IgD-negative memory B cell (primary cell): ENCODE measurements around the gene NOX4. TPM values are rescaled to one million over a fixed set of nuclear protein-coding genes. Genes with fewer than 3 reads are reported as not detected.
A peak's percentile ranks its signal among the peaks of the same experiment; 100 is the strongest.
"Not testable (repeated sequence)": the region's sequence is repeated elsewhere in the genome, so short reads cannot be mapped to it uniquely, and the experiment has no call there.

ENCODE experiments used
- H3K27ac Mint-ChIP-seq, 3 donors: one replicate each; pipeline ENCODE4 v1.8.0; 2020 to 2022; ENCODE audit warnings: mild to moderate bottlenecking in 3 of 3, mixed read lengths in 3 of 3, moderate library complexity in 1 of 3
- H3K27me3 Mint-ChIP-seq: one replicate; pipeline ENCODE4 v1.8.0; 2021; ENCODE audit warnings: mixed read lengths
- H3K36me3 Mint-ChIP-seq: one replicate; pipeline ENCODE4 v1.8.0; 2020; ENCODE audit warnings: mild to moderate bottlenecking, mixed read lengths
- H3K4me1 Mint-ChIP-seq, 3 donors: one replicate each; pipeline ENCODE4 v1.8.0; 2020 to 2022; ENCODE audit warnings: mixed read lengths in 3 of 3, mild to moderate bottlenecking in 1 of 3
- H3K4me3 Mint-ChIP-seq, 4 donors: one replicate each; pipeline ENCODE4 v1.8.0; 2020 to 2022; ENCODE audit warnings: mild to moderate bottlenecking in 4 of 4, mixed read lengths in 4 of 4, moderate library complexity in 3 of 4
- H3K9me3 Mint-ChIP-seq, 3 donors: one replicate each; pipeline ENCODE4 v1.8.0; 2020 to 2021; ENCODE audit warnings: mixed read lengths in 3 of 3, mild to moderate bottlenecking in 1 of 3
- polyA plus RNA-seq: library from polyadenylated mRNA; unstranded; fragments of 300-500 nt; fragmentation: Illumina TruSeq; gene quantifications from one replicate; pipeline ENCODE4 v1.2.3, GENCODE V29; 2021

Gene NOX4
- polyA plus RNA-seq, 1 donor from 2014 or later = not detected

DNA sequence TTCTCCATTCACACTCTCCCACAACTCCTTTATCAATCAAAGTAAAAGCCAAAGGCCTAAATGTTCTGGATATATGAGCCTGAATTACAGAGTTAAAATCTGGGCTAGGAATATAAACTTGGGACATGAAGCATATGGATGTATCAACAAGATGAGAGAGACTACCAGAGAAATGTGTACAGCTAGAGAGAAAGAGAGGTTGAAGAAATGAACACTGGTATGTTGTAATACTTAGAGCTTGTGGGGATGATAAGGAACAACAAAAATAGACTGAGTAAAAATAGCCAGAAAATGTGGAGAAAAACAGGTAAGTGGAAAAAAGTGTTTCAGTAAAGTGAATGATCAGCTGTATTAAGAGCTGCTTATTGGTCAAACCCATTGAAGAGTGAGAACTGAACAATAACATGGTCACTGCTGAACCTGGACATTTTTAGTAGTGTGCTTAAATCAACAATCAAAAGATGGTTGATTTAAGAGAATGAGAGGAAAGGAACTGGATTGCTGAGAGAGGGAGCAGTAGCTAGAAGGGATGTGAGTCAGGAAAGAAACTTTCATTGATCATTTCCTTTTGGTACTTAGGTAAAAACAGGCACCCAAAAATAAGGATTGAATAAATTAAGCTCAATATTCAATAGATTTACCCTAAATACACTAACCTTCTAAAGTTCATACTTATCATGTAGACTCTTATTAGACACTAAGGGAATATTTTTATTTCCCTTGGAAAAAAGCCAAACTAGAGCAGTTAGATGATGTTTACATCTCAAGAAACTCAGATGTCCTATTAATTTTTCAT is 111.0 kb downstream of the NOX4 start:
- Mint-ChIP-seq H3K27ac (peak overlapping the region in 1 of 3 donors; percentile 42), H3K9me3 (peaks cover 2 to 23% (median 4%) of the 10 kb centered on the region in 3 donors)
- not testable (repeated sequence) for H3K36me3 Mint-ChIP-seq, H3K4me3 Mint-ChIP-seq, H3K27me3 Mint-ChIP-seq, H3K4me1 Mint-ChIP-seq

- H3K9me3 Mint-ChIP-seq = peaks cover 2 to 26% (median 4%) of the 10 kb centered on the region in 3 donors
- H3K4me3 Mint-ChIP-seq, H3K36me3 Mint-ChIP-seq, H3K4me1 Mint-ChIP-seq, H3K27me3 Mint-ChIP-seq, H3K27ac Mint-ChIP-seq: not testable (repeated sequence)
Observed at GRCh38 chr11:89378986-89379385, 112.2 kb downstream of the NOX4 start.

GRCh38 chr11:89369356-89369755 is 121.8 kb downstream of the NOX4 start:
- H3K9me3 Mint-ChIP-seq, H3K4me3 Mint-ChIP-seq, H3K4me1 Mint-ChIP-seq, H3K27ac Mint-ChIP-seq, H3K36me3 Mint-ChIP-seq, H3K27me3 Mint-ChIP-seq: not testable (repeated sequence)

DNA sequence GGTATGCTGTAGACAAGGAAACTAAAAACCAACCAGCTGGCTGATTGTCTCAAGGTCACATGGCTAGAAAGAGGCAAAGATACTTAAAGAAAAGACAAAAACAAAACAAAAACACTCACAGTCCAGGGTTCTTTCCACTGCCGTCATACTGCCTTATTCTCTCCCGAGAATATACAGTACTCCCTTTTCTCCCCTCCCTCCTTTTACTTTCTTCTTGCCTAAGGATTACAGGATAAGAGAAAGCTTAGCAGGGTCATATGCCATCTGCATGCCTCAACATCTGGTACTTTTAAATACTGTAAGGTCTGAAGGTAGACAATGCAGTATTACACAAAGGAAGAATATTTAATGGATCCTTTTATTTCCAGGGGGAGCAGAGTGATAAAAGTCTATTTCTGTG is 126.3 kb downstream of the NOX4 start:
- H3K4me3 Mint-ChIP-seq, H3K27me3 Mint-ChIP-seq, H3K4me1 Mint-ChIP-seq, H3K9me3 Mint-ChIP-seq, H3K27ac Mint-ChIP-seq, H3K36me3 Mint-ChIP-seq: not testable (repeated sequence)

DNA sequence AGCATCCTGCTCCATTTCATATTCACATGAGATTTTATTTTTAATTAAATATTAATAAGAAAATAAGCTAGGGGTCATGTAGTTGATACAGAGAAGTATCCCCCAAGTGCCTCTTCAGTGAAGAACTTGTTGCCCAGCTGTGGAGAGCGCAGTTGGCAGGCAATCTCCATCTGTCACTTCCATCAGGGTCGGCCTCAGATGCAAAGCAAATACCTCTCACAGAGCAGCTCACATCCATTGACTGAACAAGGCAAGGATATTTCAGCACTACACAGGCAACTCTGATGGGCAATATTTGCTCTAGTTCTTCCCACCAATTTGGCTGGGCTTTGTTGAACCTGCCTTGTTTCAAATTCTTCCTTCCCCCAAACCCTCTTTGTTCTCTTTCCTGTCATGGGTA is 129.4 kb downstream of the NOX4 start:
- Mint-ChIP-seq H3K36me3 (no peaks in the 10 kb centered on the region), H3K9me3 (peaks cover 0 to 10% (median 1%) of the 10 kb centered on the region in 3 donors), H3K27me3 (no peaks in the 10 kb centered on the region)

DNA sequence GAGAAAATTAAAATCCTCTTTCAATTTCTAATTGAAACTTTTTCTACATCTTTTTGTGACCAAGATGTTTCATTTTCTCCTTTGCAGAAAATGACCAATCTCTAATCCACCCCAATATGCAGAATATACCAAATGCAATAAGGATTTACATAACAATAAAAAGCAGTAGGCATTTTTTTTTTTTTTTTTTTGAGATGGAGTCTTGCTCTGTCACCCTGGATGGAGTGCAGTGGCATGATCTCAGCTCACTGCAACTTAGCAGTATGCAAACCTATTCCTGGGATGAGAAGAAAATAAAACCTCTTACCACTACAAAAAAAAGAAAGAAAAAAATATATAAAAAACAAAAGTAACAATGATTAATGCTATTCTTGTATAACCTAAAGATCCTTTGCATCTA is 132.0 kb downstream of the NOX4 start:
- not testable (repeated sequence) for H3K27me3 Mint-ChIP-seq, H3K36me3 Mint-ChIP-seq

More for the DNA sequence above, 129.4 kb downstream of the NOX4 start:
- Mint-ChIP-seq H3K27ac (no peak overlapping the region), H3K4me3 (no peak overlapping the region), H3K4me1 (no peaks in the 10 kb centered on the region)

GRCh38 chr11:89358761-89359160 is 132.4 kb downstream of the NOX4 start:
- no peaks in the 10 kb centered on the region for H3K27me3 Mint-ChIP-seq
- no peak overlapping the region for H3K4me3 Mint-ChIP-seq
- peaks cover 0 to 12% (median 1%) of the 10 kb centered on the region in 3 donors for H3K9me3 Mint-ChIP-seq
- peaks cover 0 to 3% (median 0%) of the 10 kb centered on the region in 3 donors for H3K4me1 Mint-ChIP-seq
- H3K27ac Mint-ChIP-seq = no peak overlapping the region
- no peaks in the 10 kb centered on the region for H3K36me3 Mint-ChIP-seq

More for the DNA sequence above, 132.0 kb downstream of the NOX4 start:
- not testable (repeated sequence) for H3K27ac Mint-ChIP-seq, H3K4me1 Mint-ChIP-seq, H3K4me3 Mint-ChIP-seq
- peaks cover 0 to 12% (median 1%) of the 10 kb centered on the region in 3 donors for H3K9me3 Mint-ChIP-seq

DNA sequence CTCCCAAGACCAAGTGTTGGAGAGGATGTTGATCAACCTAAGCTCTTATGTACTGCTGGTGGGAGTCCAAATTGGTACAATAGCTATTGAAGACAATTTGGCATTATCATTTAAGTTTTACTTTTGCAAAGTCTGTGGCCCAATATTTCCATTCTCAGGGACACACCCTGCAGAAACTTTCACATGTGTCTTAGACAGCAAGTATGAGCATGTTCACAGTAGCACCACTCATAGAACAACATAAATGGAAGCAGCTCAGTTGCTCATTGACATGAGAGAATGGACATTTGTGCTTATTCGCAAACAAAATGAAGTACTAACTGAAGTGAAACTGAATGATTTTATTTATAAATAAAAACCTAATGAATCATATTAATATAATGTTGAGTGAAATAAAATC is 135.5 kb downstream of the NOX4 start:
- no peak overlapping the region for H3K4me3 Mint-ChIP-seq
- H3K9me3 Mint-ChIP-seq = peaks cover 0 to 4% (median 0%) of the 10 kb centered on the region in 3 donors
- peaks cover 0 to 3% (median 0%) of the 10 kb centered on the region in 3 donors for H3K4me1 Mint-ChIP-seq
- H3K27ac Mint-ChIP-seq = no peak overlapping the region
- no peaks in the 10 kb centered on the region for H3K36me3 Mint-ChIP-seq
- no peaks in the 10 kb centered on the region for H3K27me3 Mint-ChIP-seq

GRCh38 chr11:89354513-89354912 is 136.7 kb downstream of the NOX4 start:
- not testable (repeated sequence) for H3K4me3 Mint-ChIP-seq, H3K27ac Mint-ChIP-seq, H3K4me1 Mint-ChIP-seq, H3K36me3 Mint-ChIP-seq, H3K9me3 Mint-ChIP-seq, H3K27me3 Mint-ChIP-seq

DNA sequence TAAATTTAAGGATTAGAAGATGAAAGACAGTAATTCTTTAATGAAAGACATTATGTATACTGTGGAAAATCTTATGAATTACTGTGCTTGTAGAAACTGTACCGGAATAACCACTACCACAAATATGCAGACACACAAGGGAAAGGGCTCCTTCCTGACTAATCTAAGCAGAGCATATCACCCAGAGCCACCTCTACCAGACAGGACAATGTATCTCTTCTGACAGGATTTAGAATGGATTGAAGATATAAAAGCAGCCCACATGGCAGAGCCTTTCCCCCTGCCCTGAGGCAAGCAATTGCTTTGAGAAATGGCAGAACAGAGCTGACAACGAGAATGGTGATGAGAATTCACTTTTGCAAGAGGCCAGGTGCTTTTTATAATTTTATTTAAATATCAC is 144.1 kb downstream of the NOX4 start:
- Mint-ChIP-seq H3K36me3 (no peaks in the 10 kb centered on the region), H3K27me3 (no peaks in the 10 kb centered on the region), H3K9me3 (peaks cover 0 to 3% (median 0%) of the 10 kb centered on the region in 3 donors), H3K4me1 (no peaks in the 10 kb centered on the region), H3K27ac (no peak overlapping the region), H3K4me3 (no peak overlapping the region)

DNA sequence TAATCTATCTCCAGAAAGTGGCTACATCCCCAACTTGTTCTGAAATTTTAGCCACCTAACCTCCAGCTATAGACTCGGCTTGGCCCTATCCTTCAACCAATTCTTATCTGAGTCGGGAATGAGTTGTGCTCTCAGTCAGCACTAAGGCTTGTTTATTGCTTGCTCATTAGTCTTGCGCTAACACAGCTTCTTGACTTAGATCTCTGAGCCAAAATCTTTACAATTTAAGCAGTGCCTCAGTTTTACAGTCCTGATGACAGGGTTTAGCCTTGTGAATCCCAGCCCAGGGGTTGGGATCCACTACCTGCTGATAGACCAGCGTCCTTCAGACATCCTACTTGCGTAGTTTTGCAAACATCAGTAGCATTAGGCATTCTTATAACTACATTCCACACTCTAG is 144.6 kb downstream of the NOX4 start:
- Mint-ChIP-seq H3K4me3 (no peak overlapping the region), H3K27me3 (no peaks in the 10 kb centered on the region), H3K9me3 (peaks cover 0 to 3% (median 0%) of the 10 kb centered on the region in 3 donors), H3K27ac (no peak overlapping the region), H3K36me3 (no peaks in the 10 kb centered on the region), H3K4me1 (no peaks in the 10 kb centered on the region)

GRCh38 chr11:89342880-89343572 is 148.1 kb downstream of the NOX4 start:
- H3K9me3 Mint-ChIP-seq, H3K36me3 Mint-ChIP-seq, H3K4me3 Mint-ChIP-seq: not testable (repeated sequence)

DNA sequence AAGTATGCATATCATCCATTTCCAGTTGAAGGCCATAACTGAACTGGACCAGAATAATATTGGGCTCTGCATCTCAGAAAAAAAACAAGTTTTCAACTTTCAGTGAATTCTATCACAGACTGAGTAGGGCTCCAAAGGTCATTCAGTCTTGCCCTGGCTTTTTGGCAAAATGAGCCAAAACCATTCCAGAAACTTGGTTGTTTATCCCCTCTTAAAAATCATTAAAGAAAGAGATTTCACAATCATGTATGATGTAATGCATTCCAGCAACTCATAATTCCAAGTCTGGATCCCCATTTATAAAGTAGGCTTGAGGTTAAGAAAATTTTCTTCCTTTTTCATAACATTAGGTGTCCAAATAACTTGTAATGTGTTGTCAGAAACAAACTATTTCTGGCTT is 150.7 kb downstream of the NOX4 start:
- H3K27me3 Mint-ChIP-seq, H3K9me3 Mint-ChIP-seq, H3K36me3 Mint-ChIP-seq, H3K27ac Mint-ChIP-seq, H3K4me3 Mint-ChIP-seq, H3K4me1 Mint-ChIP-seq: not testable (repeated sequence)

More at GRCh38 chr11:89342880-89343572, 148.1 kb downstream of the NOX4 start:
- not testable (repeated sequence) for H3K27me3 Mint-ChIP-seq, H3K27ac Mint-ChIP-seq, H3K4me1 Mint-ChIP-seq

GRCh38 chr11:89338073-89338472 is 153.1 kb downstream of the NOX4 start:
- H3K27me3 Mint-ChIP-seq, H3K9me3 Mint-ChIP-seq, H3K36me3 Mint-ChIP-seq, H3K4me1 Mint-ChIP-seq, H3K27ac Mint-ChIP-seq, H3K4me3 Mint-ChIP-seq: not testable (repeated sequence)

GRCh38 chr11:89337100-89337650 is 154.0 kb downstream of the NOX4 start:
- not testable (repeated sequence) for H3K27me3 Mint-ChIP-seq, H3K4me3 Mint-ChIP-seq, H3K36me3 Mint-ChIP-seq

DNA sequence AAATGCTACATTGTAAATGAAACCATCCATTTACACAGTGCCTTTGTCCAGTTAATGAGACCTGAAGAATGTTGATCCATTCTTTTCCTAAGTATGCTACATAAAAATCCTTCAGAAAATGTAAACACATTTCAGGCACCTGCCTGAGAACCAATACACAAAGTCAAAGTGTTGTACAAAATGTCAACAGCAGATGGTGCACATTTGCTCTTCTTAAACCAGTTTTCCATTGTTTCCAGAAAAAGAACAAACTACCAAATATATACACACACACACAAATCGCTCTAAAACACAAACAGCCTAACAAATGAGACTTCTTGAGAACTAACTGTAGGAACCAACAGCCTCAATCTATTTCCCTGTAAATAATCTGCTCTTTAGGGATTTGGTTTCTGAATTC is 157.5 kb downstream of the NOX4 start:
- H3K9me3 Mint-ChIP-seq, H3K4me1 Mint-ChIP-seq, H3K36me3 Mint-ChIP-seq, H3K27ac Mint-ChIP-seq, H3K4me3 Mint-ChIP-seq, H3K27me3 Mint-ChIP-seq: not testable (repeated sequence)

More at GRCh38 chr11:89337100-89337650, 154.0 kb downstream of the NOX4 start:
- H3K9me3 Mint-ChIP-seq, H3K4me1 Mint-ChIP-seq, H3K27ac Mint-ChIP-seq: not testable (repeated sequence)
